Measurements from ENCODE around the gene INSM1.
"Not testable (repeated sequence)": the region's sequence is repeated elsewhere in the genome, so short reads cannot be mapped to it uniquely, and the experiment has no call there.

Gene INSM1

GRCh38 chr20:20338133-20338730 lies 29.7 kb upstream of the INSM1 start:
- peaks cover 9% of the 10 kb centered on the region for H3K9me3 ChIP-seq (ENCODE audit: control insufficient read depth, low read length)
- H3K4me1 ChIP-seq (ENCODE audit: control insufficient read depth, insufficient read depth, low read length) = peaks cover 6% of the 10 kb centered on the region
- H3K4me3 ChIP-seq (ENCODE audit: low read length) = no peak overlapping the region
- peaks cover 29% of the 10 kb centered on the region for H3K27me3 ChIP-seq (replicated peaks; ENCODE audit: control insufficient read depth, insufficient read depth, low read length)
- no peak overlapping the region for H3K9ac ChIP-seq (ENCODE audit: low read length)
- DNase-seq (ENCODE audit: low read depth) = no peak
- no peaks in the 10 kb centered on the region for H3K36me3 ChIP-seq (ENCODE audit: control insufficient read depth, insufficient read depth, low read length, severe bottlenecking)

DNA sequence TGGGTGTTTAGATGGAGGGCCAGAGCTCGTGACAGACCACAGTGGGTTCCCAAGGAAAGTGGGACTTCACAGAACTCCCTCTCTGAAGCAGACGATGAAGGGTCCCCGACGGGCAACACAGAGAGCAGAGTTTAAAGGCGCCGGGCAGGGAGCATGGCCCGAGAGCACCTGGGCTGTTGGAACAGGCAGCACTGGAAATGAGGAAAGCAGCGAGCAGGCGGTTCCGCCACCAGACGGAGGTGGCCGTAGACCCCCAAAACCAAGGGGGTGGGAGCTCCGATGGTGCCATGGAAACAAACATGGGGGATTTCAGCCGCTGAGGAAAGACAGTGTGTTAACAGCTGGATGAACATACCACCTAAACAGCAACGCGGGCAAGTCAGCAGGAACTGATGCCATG lies 27.5 kb upstream of the INSM1 start:
- no peak overlapping the region for H3K9ac ChIP-seq (ENCODE audit: low read length)
- no peak for DNase-seq (ENCODE audit: low read depth)
- H3K4me3 ChIP-seq (ENCODE audit: low read length) = no peak overlapping the region
- peaks cover 26% of the 10 kb centered on the region for H3K27me3 ChIP-seq (replicated peaks; ENCODE audit: control insufficient read depth, insufficient read depth, low read length)
- peaks cover 6% of the 10 kb centered on the region for H3K4me1 ChIP-seq (ENCODE audit: control insufficient read depth, insufficient read depth, low read length)
- H3K36me3 ChIP-seq (ENCODE audit: control insufficient read depth, insufficient read depth, low read length, severe bottlenecking) = no peaks in the 10 kb centered on the region
- H3K9me3 ChIP-seq (ENCODE audit: control insufficient read depth, low read length) = peaks cover 6% of the 10 kb centered on the region

- Histone ChIP-seq H3K4me1 (ENCODE audit: control insufficient read depth, insufficient read depth, low read length) (peaks cover 6% of the 10 kb centered on the region), H3K4me3 (ENCODE audit: low read length) (no peak overlapping the region), H3K36me3 (ENCODE audit: control insufficient read depth, insufficient read depth, low read length, severe bottlenecking) (no peaks in the 10 kb centered on the region), H3K9me3 (ENCODE audit: control insufficient read depth, low read length) (no peaks in the 10 kb centered on the region), H3K27me3 (replicated peaks; ENCODE audit: control insufficient read depth, insufficient read depth, low read length) (peaks cover 21% of the 10 kb centered on the region), H3K9ac (ENCODE audit: low read length) (no peak overlapping the region)
- DNase-seq (ENCODE audit: low read depth) = no peak
Measured at GRCh38 chr20:20341371-20341770, 26.5 kb upstream of the INSM1 start.

- DNase-seq (ENCODE audit: low read depth) = no peak
- Histone ChIP-seq H3K4me3 (ENCODE audit: low read length) (no peak overlapping the region), H3K9me3 (ENCODE audit: control insufficient read depth, low read length) (peaks cover 6% of the 10 kb centered on the region), H3K36me3 (ENCODE audit: control insufficient read depth, insufficient read depth, low read length, severe bottlenecking) (no peaks in the 10 kb centered on the region), H3K4me1 (ENCODE audit: control insufficient read depth, insufficient read depth, low read length) (peaks cover 6% of the 10 kb centered on the region), H3K27me3 (replicated peaks; ENCODE audit: control insufficient read depth, insufficient read depth, low read length) (peaks cover 21% of the 10 kb centered on the region), H3K9ac (ENCODE audit: low read length) (no peak overlapping the region)
Measured at GRCh38 chr20:20342066-20342465, 25.8 kb upstream of the INSM1 start.

GRCh38 chr20:20343932-20344331 lies 24.0 kb upstream of the INSM1 start:
- Histone ChIP-seq H3K9ac (ENCODE audit: low read length) (no peak overlapping the region), H3K36me3 (ENCODE audit: control insufficient read depth, insufficient read depth, low read length, severe bottlenecking) (no peaks in the 10 kb centered on the region), H3K27me3 (replicated peaks; ENCODE audit: control insufficient read depth, insufficient read depth, low read length) (peaks cover 21% of the 10 kb centered on the region), H3K4me3 (ENCODE audit: low read length) (no peak overlapping the region), H3K4me1 (ENCODE audit: control insufficient read depth, insufficient read depth, low read length) (peaks cover 6% of the 10 kb centered on the region), H3K9me3 (ENCODE audit: control insufficient read depth, low read length) (peaks cover 23% of the 10 kb centered on the region)
- no peak for DNase-seq (ENCODE audit: low read depth)

- H3K9ac ChIP-seq (ENCODE audit: low read length) = no peak overlapping the region
- peaks cover 28% of the 10 kb centered on the region for H3K9me3 ChIP-seq (ENCODE audit: control insufficient read depth, low read length)
- H3K36me3 ChIP-seq (ENCODE audit: control insufficient read depth, insufficient read depth, low read length, severe bottlenecking) = no peaks in the 10 kb centered on the region
- no peak overlapping the region for H3K4me3 ChIP-seq (ENCODE audit: low read length)
- no peak for DNase-seq (ENCODE audit: low read depth)
- H3K27me3 ChIP-seq (replicated peaks; ENCODE audit: control insufficient read depth, insufficient read depth, low read length) = peaks cover 21% of the 10 kb centered on the region
- H3K4me1 ChIP-seq (ENCODE audit: control insufficient read depth, insufficient read depth, low read length) = peaks cover 6% of the 10 kb centered on the region
Measured at GRCh38 chr20:20344476-20344875, 23.4 kb upstream of the INSM1 start.

GRCh38 chr20:20353576-20353975 lies 14.3 kb upstream of the INSM1 start:
- no peak overlapping the region for H3K4me3 ChIP-seq (ENCODE audit: low read length)
- no peaks in the 10 kb centered on the region for H3K36me3 ChIP-seq (ENCODE audit: control insufficient read depth, insufficient read depth, low read length, severe bottlenecking)
- peaks cover 2% of the 10 kb centered on the region for H3K27me3 ChIP-seq (replicated peaks; ENCODE audit: control insufficient read depth, insufficient read depth, low read length)
- no peaks in the 10 kb centered on the region for H3K4me1 ChIP-seq (ENCODE audit: control insufficient read depth, insufficient read depth, low read length)
- DNase-seq (ENCODE audit: low read depth) = no peak
- H3K9me3 ChIP-seq (ENCODE audit: control insufficient read depth, low read length) = peaks cover 17% of the 10 kb centered on the region
- no peak overlapping the region for H3K9ac ChIP-seq (ENCODE audit: low read length)

DNA sequence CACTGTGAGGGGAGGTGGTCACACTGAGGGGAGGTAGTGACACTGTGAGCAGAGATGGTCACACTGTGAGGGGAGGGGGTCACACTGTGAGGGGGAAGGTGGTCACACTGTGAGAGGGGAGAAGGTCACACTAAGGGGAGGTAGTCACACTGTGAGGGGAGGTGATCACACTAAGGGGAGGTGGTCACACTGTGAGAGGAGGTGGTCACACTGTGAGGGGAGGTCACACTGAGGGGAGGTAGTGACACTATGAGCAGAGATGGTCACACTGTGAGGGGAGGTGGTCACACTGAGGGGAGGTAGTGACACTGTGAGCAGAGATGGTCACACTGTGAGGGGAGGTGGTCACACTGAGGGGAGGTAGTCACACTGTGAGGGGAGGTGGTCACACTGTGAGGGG lies 12.4 kb upstream of the INSM1 start:
- H3K9ac ChIP-seq (ENCODE audit: low read length); H3K9me3 ChIP-seq (ENCODE audit: control insufficient read depth, low read length): not testable (repeated sequence)

DNA sequence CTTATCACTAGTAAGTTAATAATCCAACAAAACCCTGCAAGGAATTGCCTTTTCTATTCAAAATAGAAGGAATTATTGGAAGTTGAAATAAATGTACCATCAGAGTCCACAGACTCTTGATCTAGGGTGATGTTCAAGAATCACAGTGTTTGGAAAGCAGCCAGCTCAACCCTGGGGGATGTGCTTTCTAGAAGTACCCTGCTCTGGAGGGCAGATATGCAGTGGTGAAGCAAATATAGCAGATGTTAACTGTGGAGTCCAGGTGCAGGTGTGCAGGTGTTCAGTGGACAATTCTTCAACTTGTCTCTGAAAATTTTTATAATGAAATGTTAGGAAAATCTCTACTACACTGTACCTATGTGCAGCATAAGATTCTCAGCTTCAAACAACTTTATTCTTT lies 9.1 kb upstream of the INSM1 start:
- Histone ChIP-seq H3K4me1 (ENCODE audit: control insufficient read depth, insufficient read depth, low read length) (peaks cover 4% of the 10 kb centered on the region), H3K27me3 (replicated peaks; ENCODE audit: control insufficient read depth, insufficient read depth, low read length) (peaks cover 37% of the 10 kb centered on the region), H3K9me3 (ENCODE audit: control insufficient read depth, low read length) (no peaks in the 10 kb centered on the region), H3K4me3 (ENCODE audit: low read length) (no peak overlapping the region), H3K36me3 (ENCODE audit: control insufficient read depth, insufficient read depth, low read length, severe bottlenecking) (no peaks in the 10 kb centered on the region), H3K9ac (ENCODE audit: low read length) (no peak overlapping the region)
- DNase-seq (ENCODE audit: low read depth) = no peak

More for the DNA sequence above, 12.4 kb upstream of the INSM1 start:
- not testable (repeated sequence) for H3K36me3 ChIP-seq (ENCODE audit: control insufficient read depth, insufficient read depth, low read length, severe bottlenecking); H3K4me3 ChIP-seq (ENCODE audit: low read length); DNase-seq (ENCODE audit: low read depth); H3K4me1 ChIP-seq (ENCODE audit: control insufficient read depth, insufficient read depth, low read length)
- peaks cover 13% of the 10 kb centered on the region for H3K27me3 ChIP-seq (replicated peaks; ENCODE audit: control insufficient read depth, insufficient read depth, low read length)

DNA sequence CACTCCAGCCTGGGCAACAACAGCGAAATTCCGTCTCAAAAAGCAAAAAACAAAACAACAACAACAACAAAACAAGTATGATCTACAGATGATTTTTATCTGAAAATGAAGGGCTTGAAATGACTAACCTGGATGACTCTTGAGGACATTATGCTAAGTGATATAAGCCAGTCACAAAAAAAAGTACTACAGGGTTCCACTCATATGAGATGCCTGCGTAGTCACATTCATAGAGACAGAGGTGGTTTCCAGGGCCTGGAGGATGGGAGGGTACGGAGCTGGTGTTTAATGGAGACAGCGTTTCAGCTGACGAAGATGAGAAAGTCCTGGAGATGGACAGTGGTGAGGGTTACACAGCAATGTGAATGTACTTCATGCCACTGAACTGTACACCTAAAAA lies 8.3 kb upstream of the INSM1 start:
- no peaks in the 10 kb centered on the region for H3K9me3 ChIP-seq (ENCODE audit: control insufficient read depth, low read length)
- H3K36me3 ChIP-seq (ENCODE audit: control insufficient read depth, insufficient read depth, low read length, severe bottlenecking) = no peaks in the 10 kb centered on the region
- no peak overlapping the region for H3K4me3 ChIP-seq (ENCODE audit: low read length)
- H3K4me1 ChIP-seq (ENCODE audit: control insufficient read depth, insufficient read depth, low read length) = peaks cover 4% of the 10 kb centered on the region
- no peak overlapping the region for H3K9ac ChIP-seq (ENCODE audit: low read length)
- H3K27me3 ChIP-seq (replicated peaks; ENCODE audit: control insufficient read depth, insufficient read depth, low read length) = peaks cover 45% of the 10 kb centered on the region
- DNase-seq (ENCODE audit: low read depth) = no peak

GRCh38 chr20:20360464-20360863 lies 7.4 kb upstream of the INSM1 start:
- Histone ChIP-seq H3K4me3 (ENCODE audit: low read length) (no peak overlapping the region), H3K9ac (ENCODE audit: low read length) (no peak overlapping the region), H3K36me3 (ENCODE audit: control insufficient read depth, insufficient read depth, low read length, severe bottlenecking) (no peaks in the 10 kb centered on the region), H3K4me1 (ENCODE audit: control insufficient read depth, insufficient read depth, low read length) (peaks cover 4% of the 10 kb centered on the region), H3K9me3 (ENCODE audit: control insufficient read depth, low read length) (no peaks in the 10 kb centered on the region), H3K27me3 (replicated peaks; ENCODE audit: control insufficient read depth, insufficient read depth, low read length) (peaks cover 53% of the 10 kb centered on the region)
- DNase-seq (ENCODE audit: low read depth) = peak; percentile 85

DNA sequence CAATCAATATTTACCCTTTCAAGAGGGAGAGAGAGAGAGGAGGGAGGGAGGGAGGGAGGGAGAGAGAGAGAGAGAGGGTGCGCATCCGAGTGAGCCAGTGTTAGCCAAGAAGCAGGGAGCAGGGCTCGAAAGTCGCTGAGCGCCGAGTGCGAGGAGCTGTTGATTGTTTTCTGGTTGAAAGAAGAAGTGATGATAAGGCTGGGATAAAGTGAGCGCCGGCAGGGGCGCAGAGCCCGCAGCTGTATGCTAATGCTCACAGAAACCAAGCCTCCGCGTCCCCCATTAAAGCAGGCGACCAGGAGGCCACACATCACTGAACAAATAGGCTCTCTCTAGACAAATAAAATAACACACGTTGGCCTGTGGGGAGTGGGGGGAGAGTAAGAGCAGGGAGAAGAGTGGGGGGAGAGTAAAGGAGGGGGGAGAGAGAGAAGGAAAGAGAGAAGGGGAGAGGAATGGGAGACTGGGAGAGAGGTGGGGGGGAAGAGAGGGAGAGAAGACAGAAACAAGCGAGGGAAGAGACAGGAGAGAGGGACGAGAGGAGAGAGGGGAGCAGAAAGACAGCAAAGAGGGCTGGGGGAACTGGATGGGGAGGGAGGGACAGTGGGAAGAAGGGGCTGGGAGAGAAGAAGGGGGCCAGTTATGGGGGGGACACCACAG lies 5.0 kb upstream of the INSM1 start:
- Histone ChIP-seq H3K4me1 (ENCODE audit: control insufficient read depth, insufficient read depth, low read length) (peaks cover 4% of the 10 kb centered on the region), H3K9ac (ENCODE audit: low read length) (no peak overlapping the region), H3K4me3 (ENCODE audit: low read length) (no peak overlapping the region), H3K36me3 (ENCODE audit: control insufficient read depth, insufficient read depth, low read length, severe bottlenecking) (no peaks in the 10 kb centered on the region), H3K27me3 (replicated peaks; ENCODE audit: control insufficient read depth, insufficient read depth, low read length) (peaks cover 61% of the 10 kb centered on the region), H3K9me3 (ENCODE audit: control insufficient read depth, low read length) (no peaks in the 10 kb centered on the region)
- DNase-seq (ENCODE audit: low read depth) = no peak

Measured in adipocyte (in vitro differentiated cells).